GM21515 (cell line): Measurements from ENCODE around the gene DAD1.
"Not testable (repeated sequence)": the region's sequence is repeated elsewhere in the genome, so short reads cannot be mapped to it uniquely, and the experiment has no call there.

Experiments used
- ATAC-seq: cut with Tn5 transposase; IDR thresholded peaks from one replicate; pipeline ENCODE4 v1.9.1; 2021; ENCODE audit not compliant: unreplicated experiment

Gene DAD1

GRCh38 chr14:22589096-22589839 is at the start of gene DAD1:
TSS of gene DAD1 (minus strand) at chr14:22589224. CDS start at chr14:22589157, 67 bp downstream.
- peak; percentile 88 for ATAC-seq

DNA sequence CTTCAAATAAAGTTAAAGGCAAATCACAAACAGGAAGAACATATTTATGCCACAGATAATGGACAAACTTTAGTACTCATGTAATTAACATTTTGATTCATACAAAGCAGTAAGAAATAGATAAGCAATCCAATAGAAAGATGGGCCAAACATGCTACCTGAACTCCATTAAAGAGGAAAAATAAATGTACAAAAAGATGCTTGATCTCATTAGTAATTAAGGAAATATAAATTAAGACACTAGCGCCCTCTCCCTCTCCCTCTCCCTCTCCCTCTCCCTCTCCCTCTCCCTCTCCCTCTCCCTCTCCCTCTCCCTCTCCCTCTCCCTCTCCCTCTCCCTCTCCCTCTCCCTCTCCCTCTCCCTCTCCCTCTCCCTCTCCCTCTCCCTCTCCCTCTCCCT is 47.0 kb upstream of the DAD1 start:
- not testable (repeated sequence) for ATAC-seq

- no peak for ATAC-seq
These were observed 45.3 kb upstream of the DAD1 start for GRCh38 chr14:22634233-22634900.

GRCh38 chr14:22630486-22630885 is 41.5 kb upstream of the DAD1 start:
- ATAC-seq = no peak

DNA sequence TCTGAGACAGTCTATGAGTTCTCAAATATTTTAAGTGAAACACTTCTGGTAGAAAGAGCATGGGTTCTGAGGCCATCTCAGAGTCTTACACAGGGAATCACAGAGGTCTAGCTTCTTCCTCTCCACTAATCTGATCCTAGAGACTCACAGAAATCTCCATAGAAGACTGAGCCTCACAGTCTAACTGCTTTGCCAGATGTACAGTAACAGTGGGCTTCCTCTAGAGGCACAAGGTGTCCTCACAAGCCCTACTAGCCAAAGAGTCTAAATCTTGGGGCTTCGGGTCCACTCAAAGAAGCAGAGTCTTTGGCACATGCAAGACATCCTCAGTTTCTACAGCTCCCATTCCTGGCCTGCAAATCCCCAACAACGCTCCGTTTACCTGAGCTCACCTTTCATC is 41.0 kb upstream of the DAD1 start:
- no peak for ATAC-seq

GRCh38 chr14:22629361-22629760 is 40.3 kb upstream of the DAD1 start:
- no peak for ATAC-seq

- no peak for ATAC-seq
These were observed 38.7 kb upstream of the DAD1 start for GRCh38 chr14:22627506-22628263.

- ATAC-seq = no peak
These were observed 37.6 kb upstream of the DAD1 start for GRCh38 chr14:22626590-22626989.

DNA sequence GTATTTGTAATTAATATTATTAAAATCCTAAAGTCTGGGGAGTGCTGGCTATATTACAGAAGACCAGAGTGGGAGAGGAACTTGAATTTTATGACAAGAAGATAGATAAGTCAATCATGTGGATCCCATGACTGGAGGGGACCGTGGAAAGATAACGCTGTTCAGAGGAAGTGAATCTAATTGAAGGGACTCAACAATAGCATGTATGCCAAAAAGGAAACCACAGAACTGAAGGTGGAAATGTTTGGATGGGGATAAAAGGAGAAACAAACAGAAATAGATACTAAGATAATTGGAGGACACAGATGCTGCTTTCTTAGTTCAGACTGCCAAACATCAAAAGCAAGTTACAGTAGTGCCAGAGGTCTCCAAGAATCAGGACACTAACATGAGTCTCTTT is 34.0 kb upstream of the DAD1 start:
- no peak for ATAC-seq

DNA sequence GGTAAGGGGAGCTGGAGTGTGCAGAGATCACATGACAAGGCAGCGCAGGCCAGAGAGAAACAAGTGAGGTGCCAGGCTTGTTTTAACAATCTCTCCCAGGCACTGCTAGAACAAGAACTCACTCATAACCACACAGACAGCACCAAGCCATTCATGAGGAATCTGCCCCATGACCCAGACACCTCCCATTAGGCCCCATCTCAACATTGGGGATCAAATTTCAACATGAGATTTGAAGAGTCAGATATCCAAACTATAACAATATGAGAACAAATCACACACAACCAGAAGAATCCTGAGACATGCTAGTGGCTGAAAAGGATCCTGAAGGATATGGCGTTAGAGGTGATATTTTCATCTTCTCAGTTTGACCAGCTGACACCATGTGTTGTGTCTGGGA is 33.2 kb upstream of the DAD1 start:
- no peak for ATAC-seq

DNA sequence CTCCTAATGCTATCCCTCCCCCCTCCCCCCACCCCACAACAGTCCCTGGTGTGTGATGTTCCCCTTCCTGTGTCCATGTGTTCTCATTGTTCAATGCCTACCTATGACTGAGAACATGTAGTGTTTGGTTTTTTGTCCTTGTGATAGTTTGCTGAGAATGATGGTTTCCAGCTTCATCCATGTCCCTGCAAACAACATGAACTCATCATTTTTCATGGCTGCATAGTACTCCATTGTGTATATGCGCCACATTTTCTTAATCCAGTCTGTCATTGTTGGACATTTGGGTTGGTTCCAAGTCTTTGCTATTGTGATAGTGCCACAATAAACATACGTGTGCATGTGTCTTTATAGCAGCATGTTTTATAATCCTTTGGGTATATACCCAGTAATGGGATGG is 26.7 kb upstream of the DAD1 start:
- not testable (repeated sequence) for ATAC-seq

DNA sequence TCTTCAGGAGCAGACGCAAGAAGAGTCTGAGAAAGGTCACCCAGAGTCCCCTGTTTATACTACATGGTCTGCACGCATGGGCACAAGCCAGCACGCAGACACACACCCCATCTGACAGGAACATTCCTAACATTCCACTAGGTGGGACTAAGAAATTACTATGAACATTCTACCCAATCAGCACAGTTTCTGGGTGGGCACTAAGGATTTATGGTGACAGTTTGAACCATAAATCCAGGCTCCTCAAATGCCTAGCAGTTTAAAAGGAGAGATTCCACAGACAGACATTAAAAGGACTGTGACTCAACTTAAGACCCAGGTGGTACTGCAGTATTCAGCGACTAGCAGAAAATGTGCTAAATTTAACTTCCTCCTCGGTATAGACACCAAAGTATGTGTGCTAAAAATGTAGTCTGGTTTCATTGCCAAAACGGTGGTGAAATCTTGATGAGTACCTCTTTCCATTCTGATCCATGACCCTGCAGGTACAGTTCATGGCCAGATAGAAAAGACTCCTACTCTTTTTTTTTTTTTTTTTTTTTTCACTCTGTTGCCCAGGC is 25.3 kb upstream of the DAD1 start:
- ATAC-seq = no peak

GRCh38 chr14:22613736-22614239 is 24.8 kb upstream of the DAD1 start:
- no peak for ATAC-seq

DNA sequence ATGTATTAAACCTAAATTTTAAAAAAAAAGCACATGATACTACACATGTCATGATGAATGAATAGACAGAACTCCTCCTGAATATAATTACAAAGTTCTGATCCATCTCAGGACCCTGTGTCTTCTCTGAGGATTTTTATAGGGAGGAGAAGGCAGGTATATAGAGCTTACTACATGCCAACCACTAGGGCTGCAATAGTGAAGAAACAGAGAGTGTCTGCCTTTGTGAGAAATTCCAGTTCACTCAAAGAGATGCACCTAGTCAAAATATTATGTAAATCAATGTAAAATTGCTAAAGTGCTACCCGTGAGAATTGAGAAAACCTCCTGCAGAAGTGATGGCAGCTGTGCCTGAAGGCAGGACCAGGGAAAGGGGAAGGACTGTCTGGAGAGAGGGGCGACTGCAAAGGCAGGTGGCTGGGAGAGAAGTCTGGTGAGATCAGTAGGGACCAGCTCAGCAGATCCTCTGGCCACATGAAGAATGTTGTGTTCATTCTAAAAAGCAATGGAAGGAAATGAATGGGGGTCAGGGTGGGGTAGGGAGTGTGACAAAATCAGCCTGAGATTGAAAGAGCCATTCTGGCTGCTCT is 24.2 kb upstream of the DAD1 start:
- no peak for ATAC-seq

GRCh38 chr14:22610931-22611330 is 21.9 kb upstream of the DAD1 start:
- ATAC-seq = no peak

DNA sequence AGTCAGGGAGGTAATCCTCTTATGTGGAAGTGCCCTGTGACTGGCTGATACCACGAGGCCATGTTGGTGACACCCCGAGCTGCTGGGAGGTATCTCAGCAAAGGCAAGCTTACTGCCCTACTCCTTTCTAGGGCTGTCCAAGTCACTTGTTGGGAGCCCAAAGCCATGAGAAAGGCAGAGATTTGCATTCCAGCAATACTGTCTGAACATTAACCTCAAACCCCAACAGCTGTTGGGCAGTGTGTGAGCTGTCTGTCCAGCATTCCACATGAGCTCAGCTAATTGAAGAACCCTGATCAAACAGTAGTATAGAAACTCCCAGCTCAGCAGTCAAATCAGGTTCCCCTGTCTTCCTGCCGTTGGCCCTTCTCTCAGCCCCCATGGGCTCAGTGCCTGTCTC is 18.3 kb upstream of the DAD1 start:
- no peak for ATAC-seq

- no peak for ATAC-seq
These were observed 17.4 kb upstream of the DAD1 start for GRCh38 chr14:22606380-22606779.

GRCh38 chr14:22602862-22603261 is 13.8 kb upstream of the DAD1 start:
- ATAC-seq = no peak

DNA sequence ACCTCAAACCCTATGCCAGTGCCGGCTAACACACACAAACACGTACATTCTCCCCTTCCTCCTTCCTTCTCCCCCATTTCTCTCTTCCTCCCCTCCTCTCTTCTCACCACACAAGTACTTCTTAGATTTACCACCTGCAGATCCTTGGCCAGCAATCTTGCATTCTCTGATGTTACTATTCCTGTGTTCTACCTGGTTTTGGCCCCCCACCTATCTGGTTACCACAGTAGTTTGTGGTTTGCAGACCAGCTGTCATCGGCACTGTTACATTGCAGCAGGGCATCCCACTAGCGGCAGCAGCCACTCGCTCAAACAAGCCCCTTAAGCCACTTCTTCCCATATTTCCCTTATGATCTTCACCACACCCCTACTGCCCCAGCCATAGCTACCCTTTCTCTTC is 13.0 kb upstream of the DAD1 start:
- no peak for ATAC-seq

DNA sequence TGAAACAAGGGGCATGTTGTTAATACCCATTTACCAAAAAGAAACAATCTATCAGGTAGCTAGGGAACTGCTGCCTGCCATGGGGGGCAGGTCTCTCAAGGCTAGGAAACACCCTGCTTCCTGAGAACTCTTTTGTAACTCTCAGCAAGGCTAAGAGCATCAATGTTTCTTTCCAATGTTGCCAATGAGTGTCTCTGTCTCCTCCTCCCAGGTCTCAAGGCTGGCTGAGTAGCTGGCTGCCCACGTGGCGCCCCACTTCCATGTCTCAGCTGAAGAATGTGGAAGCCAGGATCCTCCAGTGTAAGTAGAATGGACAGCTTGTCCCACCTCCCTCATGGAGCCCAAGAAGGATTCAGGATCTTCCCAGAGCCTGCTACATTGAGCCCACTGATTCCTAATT is 12.4 kb upstream of the DAD1 start:
- no peak for ATAC-seq

DNA sequence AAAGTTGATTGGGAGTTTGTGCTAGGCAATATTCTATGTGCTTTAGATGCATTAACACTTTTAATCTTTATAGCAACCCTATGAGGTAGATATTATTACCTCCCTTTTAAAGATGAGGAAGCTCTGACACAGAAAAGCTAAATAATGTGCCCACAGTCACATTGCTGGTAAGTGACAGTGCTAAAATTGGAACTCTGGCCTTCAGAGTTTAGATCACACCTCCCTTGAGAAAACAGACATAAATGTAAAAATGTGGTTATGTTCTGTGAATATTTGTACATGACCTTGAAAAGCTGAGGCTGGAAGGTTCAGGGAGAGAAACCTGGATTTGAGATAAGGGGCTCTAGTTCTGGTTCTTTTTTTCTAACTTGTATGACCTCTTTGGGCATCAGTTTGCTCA is 11.0 kb upstream of the DAD1 start:
- no peak for ATAC-seq
